GM12878 (cell line): ENCODE results near the gene QRFP.

ENCODE experiments used
- KDM1A ChIP-seq: fragments of 200-600 bp; sonication (generic); IDR thresholded peaks from 2 replicates; pipeline ENCODE4 v1.6.1; 2016; ENCODE audit warnings: borderline replicate concordance
- MAX ChIP-seq: IDR thresholded peaks from 2 replicates; pipeline ENCODE4 v1.6.1; 2012; ENCODE audit warnings: low read depth, low read length, improper control_type of control experiment
- MTA3 ChIP-seq: IDR thresholded peaks from 2 replicates; pipeline ENCODE4 v1.6.1; 2012; ENCODE audit warnings: low read length, inconsistent platforms, borderline replicate concordance
- SRF ChIP-seq, 2 experiments: IDR thresholded peaks; 2 replicates each; pipeline ENCODE4 v1.6.1; 2011; ENCODE audit warnings: low read depth in 2 of 2, low read length in 2 of 2, mild to moderate bottlenecking in 1 of 2, moderate library complexity in 1 of 2
- TF ChIP-seq, protein P1 (sequence below): fragments of 450-650 bp; formaldehyde crosslinking; IDR thresholded peaks from 2 replicates; pipeline ENCODE4 v1.5.0; 2022; ENCODE audit warnings: mild to moderate bottlenecking, missing genetic modification characterization
- TF ChIP-seq, protein P2 (sequence below), 3 experiments: IDR thresholded peaks in 2 of 3; conservative IDR thresholded peaks in 1 of 3; 2 replicates each; pipeline ENCODE4 v1.5.1; 2011; ENCODE audit warnings: low read depth in 3 of 3, low read length in 3 of 3, mild to moderate bottlenecking in 3 of 3, control low read depth in 2 of 3, moderate library complexity in 2 of 3, inconsistent platforms in 1 of 3, mixed read lengths in 1 of 3; ENCODE audit not compliant: control insufficient read depth in 2 of 3, insufficient read depth in 1 of 3; ENCODE audit errors: extremely low read depth in 1 of 3

DNA sequence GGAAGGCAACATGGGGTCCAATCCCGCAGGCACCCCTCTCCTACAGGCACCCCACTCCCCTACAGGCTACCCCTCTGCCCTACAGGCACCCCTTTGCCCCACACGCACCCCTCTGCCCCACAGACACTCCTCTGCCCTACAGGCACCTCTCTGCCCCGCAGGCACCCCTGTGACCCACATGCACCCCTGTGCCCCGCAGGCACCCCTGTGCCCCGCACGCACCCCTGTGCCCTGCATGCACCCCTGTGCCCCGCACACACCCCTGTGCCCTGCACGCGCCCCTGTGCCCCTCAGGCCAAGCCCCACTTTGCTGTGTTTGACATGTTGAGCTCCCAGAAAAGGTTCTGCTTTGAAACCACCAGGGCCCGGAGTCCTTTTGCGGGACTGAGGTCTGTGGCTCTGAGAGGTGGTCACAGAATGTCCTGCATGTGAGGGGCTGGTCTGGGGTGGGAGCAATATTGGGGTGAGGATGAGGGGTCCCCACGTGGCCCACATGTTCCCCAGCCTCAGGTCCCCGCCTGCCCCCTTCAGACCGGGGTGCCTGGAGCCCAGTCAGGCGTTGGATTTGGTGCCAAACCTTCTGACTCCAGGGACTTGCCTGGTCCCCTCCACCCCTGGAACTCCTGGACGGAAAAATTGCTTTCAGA lies 616 bp upstream of the QRFP start:
- TF ChIP-seq SRF (IDR thresholded peaks at IDR 0.05; ENCODE audit: low read depth in 2 of 2, low read length in 2 of 2) (no peak), KDM1A (no peak), MTA3 (no peak), MAX (no peak)
- TF ChIP-seq, protein P1, sequence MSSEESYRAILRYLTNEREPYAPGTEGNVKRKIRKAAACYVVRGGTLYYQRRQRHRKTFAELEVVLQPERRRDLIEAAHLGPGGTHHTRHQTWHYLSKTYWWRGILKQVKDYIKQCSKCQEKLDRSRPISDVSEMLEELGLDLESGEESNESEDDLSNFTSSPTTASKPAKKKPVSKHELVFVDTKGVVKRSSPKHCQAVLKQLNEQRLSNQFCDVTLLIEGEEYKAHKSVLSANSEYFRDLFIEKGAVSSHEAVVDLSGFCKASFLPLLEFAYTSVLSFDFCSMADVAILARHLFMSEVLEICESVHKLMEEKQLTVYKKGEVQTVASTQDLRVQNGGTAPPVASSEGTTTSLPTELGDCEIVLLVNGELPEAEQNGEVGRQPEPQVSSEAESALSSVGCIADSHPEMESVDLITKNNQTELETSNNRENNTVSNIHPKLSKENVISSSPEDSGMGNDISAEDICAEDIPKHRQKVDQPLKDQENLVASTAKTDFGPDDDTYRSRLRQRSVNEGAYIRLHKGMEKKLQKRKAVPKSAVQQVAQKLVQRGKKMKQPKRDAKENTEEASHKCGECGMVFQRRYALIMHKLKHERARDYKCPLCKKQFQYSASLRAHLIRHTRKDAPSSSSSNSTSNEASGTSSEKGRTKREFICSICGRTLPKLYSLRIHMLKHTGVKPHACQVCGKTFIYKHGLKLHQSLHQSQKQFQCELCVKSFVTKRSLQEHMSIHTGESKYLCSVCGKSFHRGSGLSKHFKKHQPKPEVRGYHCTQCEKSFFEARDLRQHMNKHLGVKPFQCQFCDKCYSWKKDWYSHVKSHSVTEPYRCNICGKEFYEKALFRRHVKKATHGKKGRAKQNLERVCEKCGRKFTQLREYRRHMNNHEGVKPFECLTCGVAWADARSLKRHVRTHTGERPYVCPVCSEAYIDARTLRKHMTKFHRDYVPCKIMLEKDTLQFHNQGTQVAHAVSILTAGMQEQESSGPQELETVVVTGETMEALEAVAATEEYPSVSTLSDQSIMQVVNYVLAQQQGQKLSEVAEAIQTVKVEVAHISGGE (CRISPR knock-in tag), result no peak
- TF ChIP-seq, protein P2, sequence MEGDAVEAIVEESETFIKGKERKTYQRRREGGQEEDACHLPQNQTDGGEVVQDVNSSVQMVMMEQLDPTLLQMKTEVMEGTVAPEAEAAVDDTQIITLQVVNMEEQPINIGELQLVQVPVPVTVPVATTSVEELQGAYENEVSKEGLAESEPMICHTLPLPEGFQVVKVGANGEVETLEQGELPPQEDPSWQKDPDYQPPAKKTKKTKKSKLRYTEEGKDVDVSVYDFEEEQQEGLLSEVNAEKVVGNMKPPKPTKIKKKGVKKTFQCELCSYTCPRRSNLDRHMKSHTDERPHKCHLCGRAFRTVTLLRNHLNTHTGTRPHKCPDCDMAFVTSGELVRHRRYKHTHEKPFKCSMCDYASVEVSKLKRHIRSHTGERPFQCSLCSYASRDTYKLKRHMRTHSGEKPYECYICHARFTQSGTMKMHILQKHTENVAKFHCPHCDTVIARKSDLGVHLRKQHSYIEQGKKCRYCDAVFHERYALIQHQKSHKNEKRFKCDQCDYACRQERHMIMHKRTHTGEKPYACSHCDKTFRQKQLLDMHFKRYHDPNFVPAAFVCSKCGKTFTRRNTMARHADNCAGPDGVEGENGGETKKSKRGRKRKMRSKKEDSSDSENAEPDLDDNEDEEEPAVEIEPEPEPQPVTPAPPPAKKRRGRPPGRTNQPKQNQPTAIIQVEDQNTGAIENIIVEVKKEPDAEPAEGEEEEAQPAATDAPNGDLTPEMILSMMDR (IDR thresholded peaks at IDR 0.05 in 2 of 3, conservative IDR thresholded peaks at IDR 0.05 in 1 of 3; ENCODE audit: control insufficient read depth in 2 of 3, extremely low read depth in 1 of 3, insufficient read depth in 1 of 3, low read depth in 3 of 3, low read length in 3 of 3), result no peak
